Measurements from ENCODE around the gene SULT4A1.

- TF ChIP-seq FOXM1 (IDR thresholded peaks at IDR 0.05; ENCODE audit: low read depth), result no peak
- no peak for TF ChIP-seq FOXM1 (CRISPR knock-in tag; IDR thresholded peaks at IDR 0.05; ENCODE audit: low read depth)
- no peak for TF ChIP-seq NFE2L1 (tag; IDR thresholded peaks at IDR 0.05; ENCODE audit: borderline replicate concordance, low read depth)
- no peak for TF ChIP-seq ZMIZ1 (IDR thresholded peaks at IDR 0.05; ENCODE audit: low read depth in 2 of 2, low read length in 2 of 2)
- no peak for TF ChIP-seq AFF4 (CRISPR knock-in tag; IDR thresholded peaks at IDR 0.05)
Observed at GRCh38 chr22:43881091-43882061, 19.1 kb upstream of the SULT4A1 start.
